NCI-H2081 (cell line): ENCODE measurements around the gene KRTAP10-12.
"Not testable (repeated sequence)": the region's sequence is repeated elsewhere in the genome, so short reads cannot be mapped to it uniquely, and the experiment has no call there.

Experiments used
- DNase-seq, 2 experiments: peaks; one replicate each; lab custom pipeline; 2025; lab: John Stamatoyannopoulos, UW

KRTAP10-12 gene

DNA sequence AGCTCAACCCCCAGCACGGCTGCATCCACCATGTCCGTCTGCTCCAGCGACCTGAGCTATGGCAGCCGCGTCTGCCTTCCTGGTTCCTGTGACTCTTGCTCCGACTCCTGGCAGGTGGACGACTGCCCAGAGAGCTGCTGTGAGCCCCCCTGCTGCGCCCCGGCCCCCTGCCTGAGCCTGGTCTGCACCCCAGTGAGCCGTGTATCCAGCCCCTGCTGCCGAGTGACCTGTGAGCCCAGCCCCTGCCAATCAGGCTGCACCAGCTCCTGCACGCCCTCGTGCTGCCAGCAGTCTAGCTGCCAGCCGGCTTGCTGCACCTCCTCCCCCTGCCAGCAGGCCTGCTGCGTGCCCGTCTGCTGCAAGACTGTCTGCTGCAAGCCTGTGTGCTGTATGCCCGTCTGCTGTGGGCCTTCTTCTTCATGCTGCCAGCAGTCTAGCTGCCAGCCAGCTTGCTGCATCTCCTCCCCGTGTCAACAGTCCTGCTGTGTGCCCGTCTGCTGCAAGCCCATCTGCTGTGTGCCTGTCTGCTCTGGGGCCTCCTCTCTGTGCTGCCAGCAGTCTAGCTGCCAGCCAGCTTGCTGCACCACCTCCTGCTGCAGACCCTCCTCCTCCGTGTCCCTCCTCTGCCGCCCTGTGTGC is at the start of gene KRTAP10-12:
Gene KRTAP10-12, plus strand, starts transcription at position 1 of the 639 bp plus-strand sequence. Its CDS starts 30 bp downstream, at position 31.
- not testable (repeated sequence) for DNase-seq

DNA sequence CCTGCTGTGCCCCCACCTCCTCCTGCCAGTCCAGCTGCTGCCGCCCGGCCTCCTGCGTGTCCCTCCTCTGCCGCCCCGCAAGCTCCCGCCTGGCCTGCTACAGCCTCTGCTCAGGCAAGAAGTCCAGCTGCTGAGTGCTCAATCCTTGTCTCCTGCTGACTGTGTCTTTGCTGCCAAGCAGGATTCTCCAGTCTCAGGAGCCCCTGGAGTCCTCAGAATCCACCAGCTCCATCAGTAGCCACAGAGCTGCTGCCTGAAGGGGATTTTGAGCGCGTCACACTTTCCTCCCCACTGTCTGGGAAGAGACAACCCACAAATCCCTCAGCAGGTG is 49.8 kb upstream of the KRTAP10-12 start:
- DNase-seq, result no peak

DNA sequence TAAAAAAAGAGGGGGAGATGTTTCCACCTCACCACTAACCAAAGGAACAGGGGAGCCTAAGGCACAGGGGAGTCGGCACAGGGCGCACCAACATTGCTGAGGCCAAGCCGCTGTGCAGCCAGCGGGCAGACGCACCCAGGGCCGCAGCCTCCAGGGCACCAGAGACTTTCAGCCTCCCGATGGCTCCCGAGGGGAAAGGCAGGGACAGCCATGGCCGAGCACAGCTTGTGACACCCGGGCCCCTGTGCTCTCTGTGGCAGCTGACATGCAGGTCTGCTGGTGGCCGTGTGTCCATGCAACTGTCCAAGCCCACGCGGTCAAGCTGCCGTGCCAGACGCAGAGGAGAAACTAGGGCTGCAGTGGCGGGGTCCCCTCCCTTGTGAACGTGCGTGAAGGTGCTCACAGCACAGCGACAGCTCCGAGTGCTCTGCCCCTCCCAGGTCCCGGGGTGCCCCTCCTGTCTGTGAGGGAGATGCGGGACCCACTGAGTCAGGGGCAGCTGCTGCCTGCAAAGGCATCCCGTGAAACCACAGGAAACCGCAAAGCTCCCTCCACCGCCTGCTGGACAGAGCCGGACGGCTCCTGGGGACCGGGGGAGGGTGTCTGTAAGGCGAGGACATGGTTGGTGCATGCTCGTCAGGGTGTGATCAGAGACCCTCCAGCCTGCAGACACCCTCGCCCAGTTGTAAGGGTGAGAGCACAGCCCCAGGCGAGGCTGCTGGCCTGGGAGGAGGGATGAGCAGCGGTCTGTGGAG is 48.2 kb upstream of the KRTAP10-12 start:
- DNase-seq, result no peak

GRCh38 chr21:44649521-44650100 is 47.4 kb upstream of the KRTAP10-12 start:
- no peak for DNase-seq

DNA sequence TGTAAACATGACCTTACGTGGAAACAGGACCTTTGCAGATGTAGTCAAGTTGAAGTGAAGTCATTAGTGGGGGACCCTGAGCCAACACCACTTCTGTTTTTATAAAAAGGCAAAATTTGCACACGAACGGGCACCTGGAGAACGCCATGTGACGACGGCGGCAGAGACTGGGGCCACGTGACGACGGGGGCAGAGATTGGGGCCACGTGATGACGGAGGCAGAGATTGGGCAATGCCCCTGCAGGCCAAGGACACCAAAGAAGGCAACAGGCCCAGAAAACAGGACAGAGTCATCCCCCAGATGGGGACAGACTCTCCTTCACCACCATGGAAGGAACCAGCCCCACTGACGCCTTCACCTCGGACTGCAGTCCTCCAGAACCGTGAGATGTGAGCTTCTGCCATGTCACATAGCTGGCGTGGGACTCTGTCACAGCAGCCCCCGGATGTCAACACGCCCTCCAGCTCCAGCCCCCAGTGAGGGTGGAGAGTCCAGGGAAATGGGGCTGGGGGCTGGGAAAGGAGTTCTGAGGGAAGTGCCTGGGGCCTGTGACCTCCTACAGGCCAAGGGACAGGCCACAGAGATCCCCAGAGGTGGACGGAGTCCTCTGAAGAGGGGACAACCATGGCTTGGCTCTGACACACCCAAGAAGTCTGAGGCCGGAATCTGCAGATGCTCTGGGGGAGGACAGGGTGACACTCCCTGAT is 46.6 kb upstream of the KRTAP10-12 start:
- no peak for DNase-seq

DNA sequence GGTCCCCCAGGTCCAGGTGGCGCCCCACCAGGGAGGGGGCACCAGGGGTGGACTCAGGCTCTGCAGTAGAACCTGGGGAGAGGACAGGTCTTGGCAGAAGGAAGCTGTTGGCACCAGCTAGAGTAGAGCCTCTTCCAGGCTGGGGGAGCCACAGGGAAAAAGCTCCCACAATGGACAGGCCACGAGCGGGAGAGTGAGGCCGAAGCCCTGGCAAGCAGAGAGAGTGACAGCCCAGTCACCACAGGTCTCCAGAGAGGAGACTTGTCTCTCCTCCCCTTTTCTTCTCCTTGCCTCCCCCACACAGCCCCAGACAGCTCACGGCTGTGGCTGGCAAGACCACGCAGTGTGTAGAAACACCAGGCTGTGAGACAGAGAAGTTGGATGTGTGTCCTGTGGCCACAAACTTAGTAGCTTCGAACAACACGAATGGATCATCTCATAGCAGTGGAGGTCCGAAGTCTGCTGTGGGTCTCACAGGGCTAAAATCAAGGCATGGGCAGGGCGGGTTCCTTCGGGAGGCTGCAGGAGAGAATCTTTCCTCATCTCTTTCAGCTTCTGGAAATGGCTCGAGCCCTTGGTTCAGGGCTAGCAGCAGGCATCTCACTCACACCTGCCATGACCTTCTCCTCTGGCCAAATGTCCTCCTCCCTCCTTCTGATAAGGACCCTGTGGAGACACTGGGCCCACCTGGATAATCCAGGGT is 45.8 kb upstream of the KRTAP10-12 start:
- no peak for DNase-seq

- no peak for DNase-seq
These were observed 43.8 kb upstream of the KRTAP10-12 start for GRCh38 chr21:44653123-44653522.

- DNase-seq, result peak; percentile 36 to 85
These were observed 43.1 kb upstream of the KRTAP10-12 start for GRCh38 chr21:44653656-44654575.

DNA sequence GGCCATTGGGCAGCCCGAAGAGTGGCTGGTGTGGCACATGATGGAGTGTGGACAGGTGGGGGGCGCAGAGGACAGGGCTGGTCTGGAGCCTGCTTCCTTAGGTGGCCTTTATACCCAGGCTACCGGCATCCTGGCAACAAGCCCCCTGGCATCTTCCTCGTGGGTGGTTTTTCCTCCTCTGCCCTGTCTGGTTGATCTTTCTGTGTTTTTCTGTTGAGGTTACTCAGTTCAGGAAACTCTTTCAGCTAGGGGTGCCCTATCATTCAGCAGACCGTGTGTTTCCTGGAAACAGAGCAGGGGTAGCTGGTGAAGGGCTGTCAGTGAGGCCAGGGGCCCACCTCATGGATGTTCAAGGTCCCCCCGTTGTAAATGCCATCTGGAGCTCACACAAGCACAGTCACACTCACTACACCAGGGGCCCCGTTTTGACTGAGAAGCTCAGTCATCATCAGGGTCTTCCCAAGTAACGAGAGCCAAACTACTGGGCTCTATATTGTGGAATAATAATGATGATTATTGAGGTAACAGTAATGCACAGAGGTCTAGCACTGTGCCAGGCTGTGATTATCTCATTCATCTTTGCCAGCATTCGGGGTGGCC is 42.3 kb upstream of the KRTAP10-12 start, which contains the start of gene KRTAP12-4:
Gene KRTAP12-4, minus strand, starts transcription at position 84 of the 600 bp plus-strand sequence. Its CDS starts 45 bp downstream, at position 39.
- no peak for DNase-seq

GRCh38 chr21:44656868-44657267 is 40.1 kb upstream of the KRTAP10-12 start:
- no peak for DNase-seq

DNA sequence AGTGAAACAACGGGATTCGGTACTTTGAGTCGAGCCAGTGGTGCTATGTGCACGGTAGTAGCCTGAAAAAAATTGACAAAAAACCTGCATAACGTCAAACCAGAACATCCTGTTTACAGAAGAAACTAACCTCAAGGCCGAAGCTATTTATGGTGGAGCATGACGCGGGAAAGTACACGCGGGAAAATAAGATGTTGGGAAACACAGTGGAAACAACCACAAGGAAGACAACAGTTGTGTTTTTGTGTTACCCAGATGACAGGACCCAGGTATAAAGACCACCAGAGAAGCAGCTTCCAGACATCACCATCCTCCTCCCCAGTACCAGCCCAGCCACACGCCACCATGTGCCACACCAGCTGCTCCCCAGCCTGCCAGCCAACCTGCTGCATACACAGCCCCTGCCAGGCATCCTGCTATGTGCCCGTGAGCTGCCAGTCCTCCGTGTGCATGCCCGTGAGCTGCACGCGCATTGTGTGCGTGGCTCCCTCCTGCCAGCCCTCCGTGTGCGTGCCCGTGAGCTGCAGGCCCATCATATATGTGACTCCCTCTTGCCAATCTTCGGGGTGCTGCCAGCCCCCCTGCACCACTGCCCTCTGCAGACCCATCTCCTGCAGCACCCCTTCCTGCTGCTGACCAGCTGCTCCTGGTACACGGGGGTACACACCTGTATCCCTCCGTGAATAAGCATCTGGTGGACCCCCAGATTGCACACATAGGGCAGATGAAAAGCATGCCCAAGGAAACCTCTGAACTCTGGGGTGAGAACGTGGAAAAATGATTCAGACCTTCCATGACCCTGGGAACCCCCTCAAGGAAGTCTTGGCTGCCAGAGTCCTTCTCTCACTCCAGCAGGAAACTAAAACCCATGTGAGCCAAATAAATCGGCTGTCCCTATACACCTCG is 39.1 kb upstream of the KRTAP10-12 start, which contains the start of gene KRTAP12-3:
Gene KRTAP12-3, plus strand, starts transcription at position 298 of the 906 bp plus-strand sequence. Its CDS starts 48 bp downstream, at position 346.
- DNase-seq, result no peak

- no peak for DNase-seq
These were observed 38.4 kb upstream of the KRTAP10-12 start for GRCh38 chr21:44658541-44658910.

DNA sequence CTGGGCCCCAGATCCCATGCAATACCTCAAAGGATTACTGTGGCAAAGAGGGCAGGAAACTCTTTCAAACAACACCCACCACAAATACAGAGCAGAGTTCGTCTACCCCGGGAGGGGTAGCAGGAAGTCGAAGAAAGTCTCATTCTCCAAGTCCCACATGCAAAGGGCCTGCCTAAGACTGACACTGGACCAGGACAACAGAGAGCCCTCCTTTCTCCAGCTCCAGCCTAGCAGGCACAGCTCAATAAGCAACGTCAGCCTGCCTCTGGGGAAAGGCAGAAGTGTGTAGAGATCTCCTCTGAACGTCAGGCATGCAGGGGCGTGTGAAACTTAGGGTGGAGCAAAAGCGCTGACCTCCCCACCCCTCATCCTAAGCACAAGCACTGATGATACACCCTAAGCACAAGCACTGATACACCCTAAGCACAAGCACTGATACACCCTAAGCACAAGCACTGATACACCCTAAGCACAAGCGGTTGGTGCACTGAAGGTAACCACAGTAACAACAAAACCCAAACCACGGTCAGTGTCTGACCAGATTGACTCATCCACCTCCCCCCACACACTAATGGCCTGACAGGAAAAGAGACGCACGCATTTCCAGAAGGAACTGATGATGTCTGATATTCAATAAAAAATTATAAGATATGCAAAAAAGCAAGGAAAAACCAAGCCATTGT is 37.9 kb upstream of the KRTAP10-12 start:
- DNase-seq, result no peak

- DNase-seq, result not testable (repeated sequence)
These were observed 35.4 kb upstream of the KRTAP10-12 start for GRCh38 chr21:44661567-44661966.

DNA sequence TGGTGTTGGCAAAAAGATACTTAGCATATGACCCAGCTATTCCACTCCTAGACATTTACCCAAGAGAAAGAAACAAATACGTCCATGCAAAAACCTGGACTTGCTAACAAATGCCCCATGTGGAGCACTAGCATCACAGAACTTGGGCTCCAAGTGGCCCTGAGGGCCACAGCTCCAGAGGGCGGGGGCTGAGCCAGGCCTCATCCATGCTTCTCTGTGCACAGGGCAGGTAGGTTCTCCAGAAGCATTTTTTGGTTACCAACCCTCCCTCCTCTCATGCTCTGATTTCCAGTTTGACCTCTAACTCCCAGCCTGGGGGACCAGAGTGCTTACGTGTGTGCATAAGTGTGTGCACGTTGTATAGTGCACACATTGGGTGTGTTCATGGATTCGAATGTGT is 32.3 kb upstream of the KRTAP10-12 start:
- no peak for DNase-seq

DNA sequence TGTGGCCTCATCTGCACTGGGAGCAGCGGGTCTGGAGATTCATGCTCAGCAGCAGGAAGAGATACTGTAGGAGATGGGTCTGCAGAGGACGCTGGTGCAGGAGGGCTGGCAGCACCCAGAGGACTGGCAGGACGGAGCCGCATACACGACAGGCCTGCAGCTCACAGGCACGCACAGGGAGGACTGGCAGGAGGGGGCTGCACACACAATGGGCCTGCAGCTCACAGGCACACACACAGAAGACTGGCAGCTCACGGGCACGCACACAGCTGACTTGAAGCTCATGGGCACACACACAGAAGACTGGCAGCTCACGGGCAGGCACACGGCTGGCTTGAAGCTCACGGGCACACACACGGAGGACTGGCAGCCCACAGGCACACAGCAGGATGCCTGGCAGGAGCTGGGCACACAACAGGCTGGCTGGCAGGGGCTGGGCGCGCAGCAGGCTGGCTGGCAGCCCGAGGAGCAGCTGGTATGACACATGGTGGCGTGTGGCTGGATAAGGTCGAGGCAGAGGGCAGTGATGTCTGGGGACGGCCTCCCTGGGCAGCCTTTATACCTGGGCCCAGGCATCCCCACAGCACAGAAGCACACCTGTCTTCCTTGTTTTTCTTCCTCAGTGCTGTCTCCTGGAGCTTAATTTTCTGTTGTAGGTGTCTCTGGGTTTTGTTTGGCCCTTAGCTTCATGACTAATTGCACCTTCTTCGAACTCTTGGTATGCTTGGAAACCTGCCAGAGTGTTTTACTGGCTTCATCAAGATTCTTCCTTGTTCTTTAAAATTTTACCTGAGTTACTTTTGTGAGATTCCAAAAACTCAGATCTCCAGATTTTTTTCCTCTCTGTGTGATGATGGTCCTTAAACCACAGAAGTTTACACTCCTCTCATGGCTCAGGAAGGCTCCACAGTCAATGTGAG is 30.3 kb upstream of the KRTAP10-12 start, which contains the start of gene KRTAP12-2:
Gene KRTAP12-2, minus strand, starts transcription at position 527 of the 920 bp plus-strand sequence. Its CDS starts 41 bp downstream, at position 486.
- DNase-seq, result peak; percentile 37 to 78

GRCh38 chr21:44667612-44668011 is 29.4 kb upstream of the KRTAP10-12 start:
- no peak for DNase-seq
